ENCODE results near the gene RDH8. TPM values are rescaled to one million over a fixed set of nuclear protein-coding genes. Genes with fewer than 3 reads are reported as not detected.

Gene RDH8
- not detected in 2 replicates for total RNA-seq

GRCh38 chr19:10013316-10013715, at the start of gene RDH8:
TSS of gene RDH8 (plus strand) at chr19:10013483. CDS start at chr19:10013498, 15 bp downstream.

DNA sequence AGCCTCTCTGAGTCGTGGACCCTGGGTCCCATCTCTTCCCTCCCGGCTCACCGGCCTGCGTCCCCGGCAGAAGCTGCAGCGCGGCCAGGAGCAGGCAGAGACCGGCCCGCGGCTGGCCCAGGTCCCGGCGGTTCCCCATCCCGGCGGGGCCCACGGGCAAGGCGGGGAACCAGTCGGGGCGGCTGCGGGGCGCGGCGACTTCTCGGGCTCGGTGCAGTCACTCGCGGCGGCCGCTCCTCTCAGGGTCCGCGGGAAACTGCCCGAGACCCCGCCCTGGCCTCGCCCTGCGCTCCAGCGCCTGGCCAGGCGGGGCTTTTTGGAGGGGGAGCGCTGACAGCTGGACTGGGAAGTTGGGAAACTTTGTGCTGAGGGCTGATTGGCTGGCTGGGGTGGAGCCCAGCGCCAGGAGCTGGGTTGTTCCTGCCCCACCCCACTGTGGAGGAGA, 3.0 kb upstream of the RDH8 start, which contains the start of gene COL5A3:
COL5A3 (minus strand) TSS at position 258 of the 445 bp plus-strand sequence; CDS start at position 139, 119 bp downstream.

Small RNA genes lying within 50 kb of the gene (small RNA-seq; reads per million reads assigned to genes)
- gene MIR5589: not detected

Other genes starting within 250 kb of the RDH8 start
- gene ZNF846, start 244.7 kb upstream of the RDH8 start, total RNA-seq: 5.5 and 9.2 TPM in 2 replicates
- 16.4 and 16.5 TPM in 2 replicates for gene FBXL12, start 194.4 kb upstream of the RDH8 start, total RNA-seq
- gene UBL5, start 185.6 kb upstream of the RDH8 start, total RNA-seq: 230 and 236 TPM in 2 replicates
- gene PIN1, start 178.2 kb upstream of the RDH8 start, total RNA-seq: 57.7 and 70.8 TPM in 2 replicates
- gene OLFM2, start 77.0 kb upstream of the RDH8 start, total RNA-seq: 0.14 and 0.53 TPM in 2 replicates
- under 0.01 TPM in 1 of 2 replicates, not detected in the other for gene COL5A3, start 3.0 kb upstream of the RDH8 start, total RNA-seq
- gene SHFL, start 72.8 kb downstream of the RDH8 start, total RNA-seq: 15.4 and 15.6 TPM in 2 replicates
- 0.13 TPM in 1 of 2 replicates, not detected in the other for gene ANGPTL6, start 89.2 kb downstream of the RDH8 start, total RNA-seq
- 25.0 and 31.6 TPM in 2 replicates for gene PPAN, start 92.9 kb downstream of the RDH8 start, total RNA-seq
- gene P2RY11, start 98.2 kb downstream of the RDH8 start, total RNA-seq: 1.7 and 2.3 TPM in 2 replicates
- gene EIF3G, start 106.4 kb downstream of the RDH8 start, total RNA-seq: 184 and 204 TPM in 2 replicates
- 107 and 119 TPM in 2 replicates for gene DNMT1, start 181.5 kb downstream of the RDH8 start, total RNA-seq
- 0.53 and 0.65 TPM in 2 replicates for gene S1PR2, start 217.8 kb downstream of the RDH8 start, total RNA-seq
- gene MRPL4, start 238.7 kb downstream of the RDH8 start, total RNA-seq: 48.1 and 61.8 TPM in 2 replicates